KMS-11 (cell line): Measurements from ENCODE around the gene SCN10A.

ENCODE experiments used
- H2AFZ ChIP-seq: fragments of 200-600 bp; sonication (generic); 2 replicates; pipeline ENCODE4 v1.6.1; 2016; ENCODE audit warnings: antibody characterized with exemption, mixed run types, low read depth
- H3K27ac ChIP-seq: fragments of 200-600 bp; sonication (generic); 2 replicates; pipeline ENCODE4 v1.6.1; 2016; ENCODE audit warnings: mild to moderate bottlenecking, mixed run types
- H3K27me3 ChIP-seq: fragments of 200-600 bp; sonication (generic); 2 replicates; pipeline ENCODE4 v1.6.1; 2017; ENCODE audit warnings: mild to moderate bottlenecking, low read depth, mixed run types, moderate library complexity; ENCODE audit not compliant: insufficient read depth
- H3K36me3 ChIP-seq: fragments of 200-600 bp; sonication (generic); 2 replicates; pipeline ENCODE4 v1.6.1; 2017; ENCODE audit warnings: mild to moderate bottlenecking, mixed run types; ENCODE audit not compliant: insufficient read depth
- H3K4me1 ChIP-seq: fragments of 200-600 bp; sonication (generic); 2 replicates; pipeline ENCODE4 v1.6.1; 2016; ENCODE audit warnings: mild to moderate bottlenecking, low read depth, mixed run types; ENCODE audit not compliant: poor library complexity, severe bottlenecking
- H3K4me2 ChIP-seq: fragments of 200-600 bp; sonication (generic); 2 replicates; pipeline ENCODE4 v1.7.0; 2016; ENCODE audit warnings: mild to moderate bottlenecking, mixed run types
- H3K4me3 ChIP-seq: fragments of 200-600 bp; sonication (generic); IDR thresholded peaks from 2 replicates; pipeline ENCODE4 v1.6.1; 2017; ENCODE audit warnings: low read depth, low read length, mixed read lengths; ENCODE audit not compliant: insufficient read depth
- H3K79me2 ChIP-seq: fragments of 200-600 bp; sonication (generic); 2 replicates; pipeline ENCODE4 v1.6.1; 2016; ENCODE audit warnings: low read depth, mixed run types; ENCODE audit not compliant: insufficient read depth
- H3K9ac ChIP-seq: fragments of 200-600 bp; sonication (generic); 2 replicates; pipeline ENCODE4 v1.6.1; 2016; ENCODE audit warnings: mild to moderate bottlenecking, mixed run types
- H4K20me1 ChIP-seq: fragments of 200-600 bp; sonication (generic); 2 replicates; pipeline ENCODE4 v1.6.1; 2016; ENCODE audit warnings: mild to moderate bottlenecking, mixed run types; ENCODE audit not compliant: insufficient read depth
- CTCF ChIP-seq: fragments of 200-600 bp; sonication (generic); conservative IDR thresholded peaks from 2 replicates; pipeline ENCODE4 v1.6.1; 2017; ENCODE audit warnings: low read depth, mild to moderate bottlenecking, antibody characterized with exemption, low read length, moderate library complexity, mixed read lengths

SCN10A gene

DNA sequence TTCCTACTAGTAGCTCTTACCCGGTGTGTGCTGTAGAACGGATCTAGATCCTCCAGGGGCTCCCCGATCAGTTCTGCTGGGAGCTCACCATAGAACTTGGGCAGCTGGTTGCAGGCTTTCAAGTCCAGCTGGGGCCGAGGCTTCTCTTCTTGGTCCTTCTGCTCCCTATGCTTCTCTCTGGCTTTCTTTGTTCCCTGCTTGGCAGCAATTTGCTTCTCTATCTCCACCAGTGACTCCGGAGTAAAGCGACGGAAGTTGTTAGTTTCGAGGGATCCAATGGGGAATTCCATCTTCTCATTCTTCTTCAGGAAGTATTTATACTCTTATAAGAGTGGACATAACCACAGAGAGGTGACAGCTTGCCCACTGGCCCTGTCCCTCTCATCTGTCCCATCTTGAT is 22.3 kb downstream of the SCN10A start:
- Histone ChIP-seq H3K4me3 (no peak overlapping the region), H3K27me3 (no peaks in the 10 kb centered on the region), H3K27ac (no peak overlapping the region), H3K4me2 (no peak overlapping the region), H2AFZ (no peak overlapping the region), H3K4me1 (no peaks in the 10 kb centered on the region), H3K9ac (no peak overlapping the region), H4K20me1 (no peaks in the 10 kb centered on the region), H3K36me3 (no peaks in the 10 kb centered on the region), H3K79me2 (no peaks in the 10 kb centered on the region)
- TF ChIP-seq CTCF, result no peak

- no peak for TF ChIP-seq CTCF
- no peaks in the 10 kb centered on the region for H4K20me1 ChIP-seq
- H3K9ac ChIP-seq, result no peak overlapping the region
- H3K27ac ChIP-seq, result no peak overlapping the region
- H3K4me3 ChIP-seq, result no peak overlapping the region
- no peaks in the 10 kb centered on the region for H3K36me3 ChIP-seq
- H3K27me3 ChIP-seq, result no peaks in the 10 kb centered on the region
- no peaks in the 10 kb centered on the region for H3K4me1 ChIP-seq
- no peak overlapping the region for H3K4me2 ChIP-seq
- no peaks in the 10 kb centered on the region for H3K79me2 ChIP-seq
- no peak overlapping the region for H2AFZ ChIP-seq
Observed at GRCh38 chr3:38792983-38793382, 23.0 kb downstream of the SCN10A start.

GRCh38 chr3:38782148-38782547 is 33.9 kb downstream of the SCN10A start:
- no peak overlapping the region for H3K27ac ChIP-seq
- TF ChIP-seq CTCF, result no peak
- H2AFZ ChIP-seq, result no peak overlapping the region
- H3K9ac ChIP-seq, result no peak overlapping the region
- no peaks in the 10 kb centered on the region for H3K79me2 ChIP-seq
- H3K27me3 ChIP-seq, result no peaks in the 10 kb centered on the region
- no peak overlapping the region for H3K4me3 ChIP-seq
- H3K4me2 ChIP-seq, result no peak overlapping the region
- H4K20me1 ChIP-seq, result no peaks in the 10 kb centered on the region
- H3K36me3 ChIP-seq, result no peaks in the 10 kb centered on the region
- no peaks in the 10 kb centered on the region for H3K4me1 ChIP-seq

DNA sequence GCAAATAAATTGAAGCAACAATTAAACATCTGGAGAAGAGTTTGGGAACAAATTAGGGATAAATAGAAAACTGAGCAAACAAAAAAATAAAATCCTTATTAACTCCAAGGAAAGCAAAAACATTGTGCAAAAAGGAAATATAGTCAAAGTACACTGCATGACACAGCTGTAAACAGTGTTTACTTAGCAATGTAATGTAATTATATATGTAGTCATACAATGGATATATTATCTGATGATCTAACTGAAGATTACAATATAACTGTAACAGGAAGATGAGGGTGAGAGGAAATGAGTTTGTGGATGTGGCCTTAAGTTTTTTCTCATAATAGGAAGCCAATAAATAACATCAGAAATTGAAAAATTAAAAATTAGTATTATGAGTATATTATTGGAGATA is 42.5 kb downstream of the SCN10A start:
- TF ChIP-seq CTCF, result no peak
- H3K36me3 ChIP-seq, result no peaks in the 10 kb centered on the region

DNA sequence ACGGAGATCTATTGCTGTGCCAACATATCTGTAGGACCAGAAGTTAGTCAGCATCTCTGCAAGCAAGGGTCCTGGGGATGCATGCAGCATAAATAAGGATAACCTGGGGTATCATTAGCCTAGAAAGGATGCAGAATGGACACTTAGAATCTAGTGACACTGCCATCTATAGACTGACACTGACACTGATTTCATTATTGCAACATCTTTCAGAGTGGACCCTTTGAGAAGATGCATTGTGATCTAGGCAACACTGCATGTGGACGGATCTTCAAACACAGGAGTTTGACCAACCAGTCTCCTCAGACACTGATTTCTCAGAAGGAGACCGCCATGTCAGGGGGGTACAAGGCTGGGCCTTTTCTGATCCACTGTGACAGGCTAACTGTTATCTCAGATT is 52.4 kb downstream of the SCN10A start:
- Histone ChIP-seq H3K4me1 (no peaks in the 10 kb centered on the region), H3K4me2 (no peak overlapping the region), H3K9ac (no peak overlapping the region), H3K27ac (no peak overlapping the region), H3K36me3 (no peaks in the 10 kb centered on the region), H3K27me3 (no peaks in the 10 kb centered on the region), H2AFZ (no peak overlapping the region), H4K20me1 (no peaks in the 10 kb centered on the region), H3K79me2 (no peaks in the 10 kb centered on the region), H3K4me3 (no peak overlapping the region)
- TF ChIP-seq CTCF, result no peak

More for the DNA sequence above, 42.5 kb downstream of the SCN10A start:
- no peaks in the 10 kb centered on the region for H3K4me1 ChIP-seq
- no peak overlapping the region for H3K9ac ChIP-seq
- H3K4me2 ChIP-seq, result no peak overlapping the region
- H3K27ac ChIP-seq, result no peak overlapping the region
- H3K27me3 ChIP-seq, result no peaks in the 10 kb centered on the region
- no peak overlapping the region for H3K4me3 ChIP-seq
- H3K79me2 ChIP-seq, result no peaks in the 10 kb centered on the region
- no peak overlapping the region for H2AFZ ChIP-seq
- no peaks in the 10 kb centered on the region for H4K20me1 ChIP-seq
